ENCODE measurements around the gene TXNDC11. TPM values are rescaled to one million over a fixed set of nuclear protein-coding genes. Genes with fewer than 3 reads are reported as not detected.

TXNDC11 gene
- total RNA-seq, 5 donors from 2014 or later (not counting 1 experiment from before 2014, with no cell fraction given) = 44.0 to 76.3 (median 54.0) TPM

- H3K36me3 Mint-ChIP-seq = no peaks in the 10 kb centered on the region
- Histone ChIP-seq H3K4me1 (ENCODE audit: control insufficient read depth in 1 of 2, extremely low read depth in 1 of 2, insufficient read depth in 2 of 2, low read length in 2 of 2) (peaks cover 42 to 75% of the 10 kb centered on the region in 2 experiments), H3K36me3 (ENCODE audit: control insufficient read depth in 2 of 2, extremely low read depth in 1 of 2, insufficient read depth in 1 of 2, low read length in 1 of 2) (peaks cover 0 to 5% of the 10 kb centered on the region in 2 donors), H3K4me3 (ENCODE audit: control insufficient read depth in 1 of 2, extremely low read depth in 1 of 2, low read length in 1 of 2) (peak overlapping the region; percentile 52 to 83), H3K9me3 (no peaks in the 10 kb centered on the region), H3K27ac (ENCODE audit: low read length) (peak overlapping the region; percentile 61), H3K27me3 (replicated peaks in 1 of 2; ENCODE audit: control insufficient read depth in 2 of 2, extremely low read depth in 1 of 2, insufficient read depth in 2 of 2, low read length in 1 of 2) (peaks cover 0 to 7% of the 10 kb centered on the region in 2 experiments)
- no peaks in the 10 kb centered on the region for H3K9me3 Mint-ChIP-seq
- H3K27me3 Mint-ChIP-seq = no peaks in the 10 kb centered on the region
- ATAC-seq (replicated peaks in 1 of 4) = peak in 3 of 4 experiments; percentile 13 to 25 (median 15)
- DNase-seq = peak in 17 of 35 experiments; percentile 15 to 60 (median 31)
- H3K4me1 Mint-ChIP-seq = peaks cover 65 to 75% (median 71%) of the 10 kb centered on the region in 3 donors
- H3K27ac Mint-ChIP-seq = peak overlapping the region; percentile 92
- CTCF ChIA-PET = no interaction called here
- 68% methylated on average over 23 of the region's 27 CpGs for WGBS (ENCODE audit: insufficient coverage)
- POLR2A ChIA-PET = no interaction called here
- H3K4me3 Mint-ChIP-seq = peak overlapping the region; percentile 82 to 83 (median 83)
Observed at GRCh38 chr16:11670171-11671131, 72.2 kb downstream of the TXNDC11 start.

GRCh38 chr16:11669380-11670146, 73.1 kb downstream of the TXNDC11 start:
- Histone ChIP-seq H3K36me3 (ENCODE audit: control insufficient read depth in 2 of 2, extremely low read depth in 1 of 2, insufficient read depth in 1 of 2, low read length in 1 of 2) (peaks cover 0 to 5% of the 10 kb centered on the region in 2 donors), H3K4me1 (ENCODE audit: control insufficient read depth in 1 of 2, extremely low read depth in 1 of 2, insufficient read depth in 2 of 2, low read length in 2 of 2) (peaks cover 45 to 80% of the 10 kb centered on the region in 2 experiments), H3K27ac (ENCODE audit: low read length) (peak overlapping the region; percentile 61), H3K4me3 (ENCODE audit: control insufficient read depth in 1 of 2, extremely low read depth in 1 of 2, low read length in 1 of 2) (peak overlapping the region; percentile 52 to 83), H3K9me3 (no peaks in the 10 kb centered on the region), H3K27me3 (replicated peaks in 1 of 2; ENCODE audit: control insufficient read depth in 2 of 2, extremely low read depth in 1 of 2, insufficient read depth in 2 of 2, low read length in 1 of 2) (peaks cover 0 to 7% of the 10 kb centered on the region in 2 experiments)
- peaks cover 68 to 77% (median 73%) of the 10 kb centered on the region in 3 donors for H3K4me1 Mint-ChIP-seq
- DNase-seq (peak in 5 of 35 experiments; percentile 21 to 43 (median 27)), ATAC-seq (replicated peaks in 1 of 4) (no peak)
- WGBS (ENCODE audit: insufficient coverage) = 53% methylated on average over 15 of the region's 22 CpGs
- H3K36me3 Mint-ChIP-seq = no peaks in the 10 kb centered on the region
- H3K27ac Mint-ChIP-seq = peak overlapping the region; percentile 92
- CTCF ChIA-PET = interaction anchor here in 1 of 2 donors (1.0 kb wide), 1 partner anchor 315 kb away, joined by 3 read pairs; no protein-coding TSS in a partner anchor
- no peaks in the 10 kb centered on the region for H3K9me3 Mint-ChIP-seq
- POLR2A ChIA-PET = interaction anchor here in 1 of 2 donors (0.6 kb wide), 1 partner anchor 19 kb away, joined by 3 read pairs; no protein-coding TSS in a partner anchor
- H3K4me3 Mint-ChIP-seq = peak overlapping the region; percentile 82 to 83 (median 83)
- no peaks in the 10 kb centered on the region for H3K27me3 Mint-ChIP-seq

GRCh38 chr16:11668623-11669379, 73.9 kb downstream of the TXNDC11 start:
- peak overlapping the region; percentile 52 to 83 for H3K4me3 ChIP-seq (ENCODE audit: control insufficient read depth in 1 of 2, extremely low read depth in 1 of 2, low read length in 1 of 2)
- no peaks in the 10 kb centered on the region for H3K9me3 ChIP-seq
- WGBS (ENCODE audit: insufficient coverage) = under 1% methylated on average over 80 of the region's 97 CpGs
- peak; percentile 2 to 13 (median 6) for ATAC-seq (replicated peaks in 1 of 4)
- Mint-ChIP-seq H3K36me3 (no peaks in the 10 kb centered on the region), H3K27me3 (no peaks in the 10 kb centered on the region), H3K9me3 (no peaks in the 10 kb centered on the region), H3K4me1 (peaks cover 75 to 79% (median 76%) of the 10 kb centered on the region in 3 donors), H3K27ac (peak overlapping the region; percentile 92), H3K4me3 (peak overlapping the region; percentile 82 to 83 (median 83))
- DNase-seq = peak in 15 of 35 experiments; percentile 20 to 55 (median 33)
- H3K27me3 ChIP-seq (replicated peaks in 1 of 2; ENCODE audit: control insufficient read depth in 2 of 2, extremely low read depth in 1 of 2, insufficient read depth in 2 of 2, low read length in 1 of 2) = peaks cover 0 to 7% of the 10 kb centered on the region in 2 experiments
- CTCF ChIA-PET = interaction anchor here in 1 of 2 donors (0.6 to 1.0 kb wide), 2 partner anchors 110 to 314 kb away, joined by 3 read pairs; no protein-coding TSS in a partner anchor
- POLR2A ChIA-PET = interaction anchor here in 1 of 2 donors (0.6 kb wide), 1 partner anchor 20 kb away, joined by 3 read pairs; no protein-coding TSS in a partner anchor
- H3K27ac ChIP-seq (ENCODE audit: low read length) = peak overlapping the region; percentile 61
- peaks cover 53 to 87% of the 10 kb centered on the region in 2 experiments for H3K4me1 ChIP-seq (ENCODE audit: control insufficient read depth in 1 of 2, extremely low read depth in 1 of 2, insufficient read depth in 2 of 2, low read length in 2 of 2)
- no peaks in the 10 kb centered on the region for H3K36me3 ChIP-seq (ENCODE audit: control insufficient read depth in 2 of 2, extremely low read depth in 1 of 2, insufficient read depth in 1 of 2, low read length in 1 of 2)

- peak; percentile 84 to 90 (median 87) for ATAC-seq (replicated peaks in 1 of 4)
- peaks cover 0 to 7% of the 10 kb centered on the region in 2 experiments for H3K27me3 ChIP-seq (replicated peaks in 1 of 2; ENCODE audit: control insufficient read depth in 2 of 2, extremely low read depth in 1 of 2, insufficient read depth in 2 of 2, low read length in 1 of 2)
- DNase-seq = peak; percentile 68 to 92 (median 78)
- no peaks in the 10 kb centered on the region for H3K9me3 Mint-ChIP-seq
- no peaks in the 10 kb centered on the region for H3K27me3 Mint-ChIP-seq
- peaks cover 71 to 76% (median 75%) of the 10 kb centered on the region in 3 donors for H3K4me1 Mint-ChIP-seq
- H3K9me3 ChIP-seq = no peaks in the 10 kb centered on the region
- H3K4me3 ChIP-seq (ENCODE audit: control insufficient read depth in 1 of 2, extremely low read depth in 1 of 2, low read length in 1 of 2) = peak within 1 kb of the TSS; percentile 52 to 83
- no peaks in the 10 kb centered on the region for H3K36me3 ChIP-seq (ENCODE audit: control insufficient read depth in 2 of 2, extremely low read depth in 1 of 2, insufficient read depth in 1 of 2, low read length in 1 of 2)
- POLR2A ChIA-PET = no interaction called here
- peak within 1 kb of the TSS; percentile 82 to 83 (median 83) for H3K4me3 Mint-ChIP-seq
- CTCF ChIA-PET = interaction anchor here in 1 of 2 donors (1.0 kb wide), 1 partner anchor 313 kb away, joined by 3 read pairs; no protein-coding TSS in a partner anchor
- H3K27ac ChIP-seq (ENCODE audit: low read length) = peak within 1 kb of the TSS; percentile 61
- peak within 1 kb of the TSS; percentile 92 for H3K27ac Mint-ChIP-seq
- WGBS (ENCODE audit: insufficient coverage) = 11% methylated on average over 69 of the region's 93 CpGs
- peaks cover 53 to 87% of the 10 kb centered on the region in 2 experiments for H3K4me1 ChIP-seq (ENCODE audit: control insufficient read depth in 1 of 2, extremely low read depth in 1 of 2, insufficient read depth in 2 of 2, low read length in 2 of 2)
- H3K36me3 Mint-ChIP-seq = no peaks in the 10 kb centered on the region
Observed at GRCh38 chr16:11667824-11668622, 74.6 kb downstream of the TXNDC11 start, which contains the start of gene SNN. Gene SNN (plus strand): TSS chr16:11668455. CDS start chr16:11676060, 7,605 bp downstream.

GRCh38 chr16:11667221-11667823, 75.3 kb downstream of the TXNDC11 start:
- Histone ChIP-seq H3K27ac (ENCODE audit: low read length) (peak overlapping the region; percentile 34), H3K36me3 (ENCODE audit: control insufficient read depth in 2 of 2, extremely low read depth in 1 of 2, insufficient read depth in 1 of 2, low read length in 1 of 2) (no peaks in the 10 kb centered on the region)

More at GRCh38 chr16:11667221-11667823, 75.3 kb downstream of the TXNDC11 start:
- 100% methylated on average over 2 of the region's 11 CpGs for WGBS (ENCODE audit: insufficient coverage)
- Histone ChIP-seq H3K4me1 (ENCODE audit: control insufficient read depth in 1 of 2, extremely low read depth in 1 of 2, insufficient read depth in 2 of 2, low read length in 2 of 2) (peaks cover 46 to 85% of the 10 kb centered on the region in 2 experiments), H3K27me3 (replicated peaks in 1 of 2; ENCODE audit: control insufficient read depth in 2 of 2, extremely low read depth in 1 of 2, insufficient read depth in 2 of 2, low read length in 1 of 2) (peaks cover 0 to 7% of the 10 kb centered on the region in 2 experiments), H3K9me3 (no peaks in the 10 kb centered on the region), H3K4me3 (ENCODE audit: control insufficient read depth in 1 of 2, extremely low read depth in 1 of 2, low read length in 1 of 2) (peak overlapping the region in 1 of 2 donors; percentile 51)
- H3K27ac Mint-ChIP-seq = peak overlapping the region; percentile 59 to 97
- H3K36me3 Mint-ChIP-seq = no peaks in the 10 kb centered on the region
- ATAC-seq (replicated peaks in 1 of 4) (no peak), DNase-seq (no peak)
- no peaks in the 10 kb centered on the region for H3K27me3 Mint-ChIP-seq
- POLR2A ChIA-PET = interaction anchor here in 1 of 2 donors (0.6 kb wide), 1 partner anchor 76 kb away, joined by 4 read pairs; no protein-coding TSS in a partner anchor
- CTCF ChIA-PET = no interaction called here
- no peaks in the 10 kb centered on the region for H3K9me3 Mint-ChIP-seq
- peak overlapping the region; percentile 67 to 81 (median 81) for H3K4me3 Mint-ChIP-seq
- H3K4me1 Mint-ChIP-seq = peaks cover 70 to 72% (median 72%) of the 10 kb centered on the region in 3 donors

Measured in T-cell (primary cell).